HG02678 (cell line): ENCODE results near the gene SLC38A10.

Experiments
- ATAC-seq: cut with Tn5 transposase; IDR thresholded peaks from one replicate; pipeline ENCODE4 v1.9.1; 2021; ENCODE audit warnings: mild to moderate bottlenecking, moderate library complexity; ENCODE audit not compliant: unreplicated experiment

The SLC38A10 gene

DNA sequence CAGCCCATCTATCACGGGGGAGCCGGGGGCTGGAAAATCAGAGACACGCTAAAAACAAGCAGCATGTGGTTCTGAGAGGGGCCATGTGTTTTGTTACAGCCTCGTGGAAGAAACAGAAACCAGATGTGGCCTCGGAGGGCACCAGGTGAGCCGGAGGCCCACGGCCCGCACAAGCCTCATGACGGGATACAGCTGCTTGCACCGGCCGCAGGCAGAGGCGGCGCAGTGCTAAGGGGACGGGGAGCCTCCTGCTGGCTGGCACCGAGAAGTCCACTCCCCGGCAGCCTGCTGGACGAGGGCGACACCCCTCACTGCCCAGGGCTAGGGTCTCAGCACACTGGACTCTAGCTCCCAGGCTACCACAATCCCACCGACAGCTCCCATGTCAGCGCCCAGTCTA, 36.8 kb downstream of the SLC38A10 start:
- ATAC-seq: no peak

DNA sequence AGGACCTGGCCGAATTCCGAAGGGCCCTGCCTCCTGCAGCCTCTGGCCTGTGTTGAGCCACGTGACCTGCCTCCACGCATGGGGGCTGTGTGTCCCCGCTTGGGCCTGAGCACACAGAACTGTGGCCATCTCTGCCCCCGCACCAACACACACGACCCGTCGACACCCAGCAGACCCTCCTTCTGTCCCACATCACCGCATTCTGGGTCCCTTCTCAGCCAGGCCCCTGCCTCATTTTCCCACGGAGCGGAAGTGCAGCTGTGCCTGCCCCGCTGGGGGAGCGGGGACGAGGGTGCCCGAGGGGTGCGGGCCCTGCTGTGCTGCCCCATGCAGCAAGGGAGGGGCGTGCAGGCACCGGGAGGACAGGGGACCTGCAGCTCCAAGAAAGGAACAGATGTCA, 37.6 kb downstream of the SLC38A10 start:
- no peak for ATAC-seq

DNA sequence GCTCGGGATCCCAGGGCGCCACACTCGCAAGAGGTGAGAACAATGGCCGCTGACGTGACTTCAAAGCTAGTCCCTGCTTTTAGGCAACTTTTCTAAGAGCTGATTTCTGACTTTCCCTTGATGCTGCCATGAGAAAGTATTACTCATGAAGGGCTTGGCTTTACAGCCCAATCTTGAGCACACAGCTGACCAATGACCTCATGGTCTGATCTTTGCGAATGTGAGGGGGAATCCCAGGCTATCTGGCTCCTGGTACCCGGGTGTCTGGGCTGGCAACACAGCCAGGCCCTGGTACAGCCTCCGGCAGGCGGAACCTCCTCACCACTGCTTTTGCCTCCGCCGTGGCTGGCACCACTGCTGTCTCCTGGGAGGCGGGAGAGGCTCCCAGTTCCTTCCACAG, 38.5 kb downstream of the SLC38A10 start:
- no peak for ATAC-seq

DNA sequence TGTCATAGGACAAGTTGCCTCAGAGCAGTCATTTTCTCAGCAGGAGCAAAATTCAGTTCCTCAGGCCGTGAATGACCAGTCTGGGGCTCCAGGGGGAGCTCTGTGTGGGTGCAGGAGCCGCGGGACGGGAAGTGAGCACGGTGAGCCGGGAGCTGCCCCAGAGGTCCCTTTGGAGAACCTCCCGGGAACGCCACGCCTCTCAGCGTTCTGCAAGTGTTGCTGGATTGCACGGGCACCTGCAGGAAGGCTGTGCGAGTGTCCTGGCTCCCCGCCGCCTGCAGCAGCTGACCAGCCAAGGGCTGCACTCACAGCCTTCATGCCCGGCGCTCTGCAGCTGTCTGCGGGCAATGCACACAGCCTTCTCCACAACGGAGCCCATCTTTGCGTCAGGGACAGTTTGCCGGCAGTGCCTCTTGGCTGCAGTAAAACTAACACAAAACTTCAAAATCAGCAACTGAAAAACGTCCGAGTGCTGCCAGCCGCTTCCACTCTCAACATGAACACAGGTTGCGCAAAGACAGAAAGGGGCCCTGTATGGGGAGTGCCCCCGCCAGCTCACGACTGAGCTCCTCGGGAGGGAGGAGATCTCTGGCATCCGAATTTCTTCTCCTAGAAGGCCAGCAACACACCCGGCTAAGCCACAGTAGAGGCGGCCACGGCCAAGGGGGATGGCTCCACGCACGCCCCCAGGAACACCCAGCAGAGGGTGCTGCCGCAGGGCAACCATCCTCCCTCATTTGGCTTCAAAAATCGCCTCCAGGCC, 40.0 kb downstream of the SLC38A10 start:
- ATAC-seq: no peak

DNA sequence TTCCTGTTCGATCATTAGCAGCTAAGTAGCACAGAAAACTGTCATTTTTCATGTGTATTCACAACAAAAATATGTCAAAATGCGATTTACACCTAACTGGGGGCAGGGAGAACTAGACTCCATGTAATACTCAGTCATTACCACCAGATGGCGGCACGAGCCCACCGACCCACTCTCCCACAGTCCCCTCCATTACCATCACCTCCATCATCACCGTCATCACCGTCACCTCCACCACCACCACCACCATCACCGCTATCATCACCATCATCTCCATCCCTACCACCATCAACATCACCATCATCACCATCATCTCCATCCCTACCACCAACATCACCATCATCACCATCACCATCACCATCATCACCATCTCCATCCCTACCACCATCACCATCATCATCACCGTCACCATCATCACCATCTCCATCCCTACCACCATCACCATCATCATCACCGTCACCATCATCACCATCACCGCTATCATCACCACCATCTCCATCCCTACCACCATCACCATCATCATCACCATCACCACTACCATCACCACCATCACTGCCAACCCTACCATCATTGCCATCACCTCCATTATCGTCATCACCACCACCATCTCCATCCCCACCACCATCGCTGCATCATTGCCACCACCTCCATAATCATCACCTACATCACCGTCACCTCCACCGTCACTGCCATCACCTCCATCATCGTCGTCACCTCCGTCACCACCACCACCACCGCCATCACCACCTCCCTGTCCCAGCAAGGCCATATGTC, 41.6 kb downstream of the SLC38A10 start:
- no peak for ATAC-seq

DNA sequence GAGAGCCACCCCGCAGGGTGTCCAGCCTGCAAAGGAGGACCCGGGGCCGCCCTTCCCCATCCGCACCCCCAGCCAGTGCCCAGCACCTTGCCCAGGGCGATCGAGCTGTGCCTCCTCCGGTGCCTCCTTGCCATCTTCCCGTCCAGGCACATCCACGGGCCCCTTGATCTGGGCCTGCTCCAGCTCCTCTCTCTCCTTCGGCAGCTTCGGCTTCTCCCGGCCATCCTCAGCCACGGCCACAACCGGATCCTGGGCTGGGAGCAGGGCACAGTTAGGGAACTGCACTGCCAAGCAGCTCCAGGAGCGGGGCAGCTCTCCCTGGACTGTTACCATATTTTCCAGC, 42.1 kb downstream of the SLC38A10 start:
- no peak for ATAC-seq

DNA sequence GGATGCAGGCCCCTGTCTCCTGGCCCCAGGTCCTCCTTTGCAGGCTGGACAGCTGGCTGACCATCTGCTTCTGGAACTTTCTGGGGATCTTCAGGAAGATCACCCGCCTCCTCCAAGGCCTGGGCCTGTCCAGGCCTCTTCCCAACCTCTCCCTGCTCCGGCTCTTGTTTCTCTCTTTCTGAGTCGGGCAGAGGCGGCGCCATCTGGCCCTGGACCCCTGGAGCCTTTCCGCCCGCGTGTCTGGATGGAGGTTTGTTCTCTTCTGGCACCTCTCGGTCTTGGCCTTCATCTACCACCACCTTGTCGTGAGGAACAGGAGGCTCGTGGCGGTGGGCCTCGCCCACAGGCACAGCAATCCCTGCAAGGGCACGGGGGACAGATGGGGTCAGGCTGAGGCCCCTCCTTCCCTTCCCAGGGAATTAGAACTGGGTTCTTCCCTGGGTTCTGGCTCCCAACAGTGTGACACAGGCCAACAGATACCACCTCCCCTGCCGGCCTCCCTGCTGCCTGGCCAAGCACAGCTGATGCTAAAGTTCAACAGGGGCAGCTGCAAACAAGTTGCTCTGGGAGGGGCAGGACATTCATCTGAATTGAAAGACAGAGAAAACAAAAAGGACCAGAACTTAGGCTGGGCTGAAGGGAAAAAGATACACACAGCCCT, 42.7 kb downstream of the SLC38A10 start:
- no peak for ATAC-seq

DNA sequence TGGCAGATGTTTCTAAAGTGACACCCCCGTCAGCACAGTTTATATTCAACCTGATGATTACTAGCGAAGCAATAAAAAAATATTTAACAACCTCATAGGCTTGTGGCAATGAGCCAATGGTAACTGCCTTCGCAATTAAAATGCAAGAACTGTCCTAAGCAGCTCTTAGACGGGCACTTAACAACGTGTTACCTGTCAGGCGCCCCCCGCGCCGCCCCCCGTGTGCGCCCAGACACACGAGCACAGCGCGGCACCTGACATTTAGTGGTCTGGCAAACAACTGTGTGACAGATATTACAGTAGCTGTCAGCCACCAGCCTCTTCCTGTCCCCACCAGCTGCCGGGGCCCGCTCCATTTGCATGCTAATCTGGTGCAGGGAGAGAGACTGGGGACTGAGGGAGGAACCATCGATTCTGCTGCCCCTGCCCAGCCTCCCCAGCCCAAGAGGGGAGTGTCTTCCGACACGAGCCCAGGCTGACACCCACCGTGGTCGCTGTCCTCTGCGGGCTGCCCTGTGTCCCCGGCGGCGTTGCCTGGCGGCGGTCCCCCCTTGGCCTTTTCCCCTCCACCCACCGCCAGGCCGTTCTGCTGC, 43.3 kb downstream of the SLC38A10 start:
- ATAC-seq: no peak

DNA sequence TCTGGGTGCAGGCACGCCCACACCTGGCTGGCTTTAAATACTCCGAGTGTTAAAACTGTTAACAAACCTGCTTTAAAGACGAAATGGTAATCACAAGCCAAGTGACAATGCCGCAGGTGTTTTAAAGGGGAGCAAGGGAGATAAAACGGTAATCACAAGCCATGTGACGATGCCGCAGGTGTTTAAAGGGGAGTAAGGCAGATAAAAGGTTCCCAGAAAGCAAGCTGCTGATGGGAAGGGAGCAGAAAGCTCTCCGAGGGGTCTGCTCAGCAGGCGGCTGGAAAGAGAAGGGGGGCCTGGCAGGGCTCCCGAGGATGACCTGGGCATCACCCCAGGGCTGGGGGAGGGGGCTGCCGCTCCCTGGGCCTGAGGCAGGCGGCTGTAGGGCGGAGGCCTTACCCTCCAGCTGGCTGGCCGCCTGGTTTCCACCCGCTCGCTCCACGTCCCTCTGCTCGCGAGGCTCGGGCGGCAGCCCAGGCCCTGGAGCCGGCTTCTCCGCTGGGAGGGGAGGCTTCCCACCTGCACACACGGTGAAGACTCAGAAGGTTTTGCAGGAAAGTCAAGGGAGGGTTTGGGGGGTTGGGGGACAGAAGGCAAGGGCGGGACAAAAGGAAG, 43.9 kb downstream of the SLC38A10 start:
- ATAC-seq: no peak

DNA sequence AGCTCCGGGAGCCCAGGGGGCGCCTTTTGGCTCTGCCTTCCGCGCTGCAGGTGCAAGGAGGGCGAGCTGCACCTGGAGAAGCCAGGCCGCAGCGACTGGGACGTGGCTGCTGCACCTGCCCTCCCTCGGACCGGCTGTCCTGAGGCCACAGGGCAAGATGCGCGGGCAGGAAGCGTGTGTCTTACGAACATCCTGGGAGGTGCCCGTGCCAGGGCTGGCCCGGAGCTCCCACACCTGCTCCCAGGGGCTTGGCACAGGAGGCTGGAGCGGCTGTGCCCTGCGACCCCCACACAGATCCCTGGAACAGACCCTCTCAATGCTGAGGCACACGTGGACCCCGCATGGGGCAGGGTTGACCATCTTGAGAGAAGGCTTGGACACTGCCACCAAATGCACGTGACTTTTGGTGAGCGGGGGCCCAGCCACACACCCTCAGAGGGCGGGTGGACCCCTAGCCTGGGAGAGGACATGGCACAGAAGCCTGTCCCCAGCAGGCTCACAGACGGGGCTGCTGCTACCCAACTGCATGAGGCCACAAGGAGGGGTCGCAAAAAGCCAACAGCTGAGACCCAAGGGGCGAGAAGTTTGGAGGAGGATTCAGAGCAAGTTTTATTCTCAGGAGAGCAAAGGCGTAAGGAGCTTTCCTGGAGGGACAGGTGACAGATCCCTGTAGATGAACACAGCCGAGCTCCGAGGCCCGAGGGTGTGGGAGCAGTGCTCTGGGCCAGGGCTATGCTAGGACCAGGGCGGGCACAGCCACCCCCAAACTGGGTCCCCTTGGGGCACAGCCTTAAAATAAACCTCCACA, 44.6 kb downstream of the SLC38A10 start:
- ATAC-seq: no peak

DNA sequence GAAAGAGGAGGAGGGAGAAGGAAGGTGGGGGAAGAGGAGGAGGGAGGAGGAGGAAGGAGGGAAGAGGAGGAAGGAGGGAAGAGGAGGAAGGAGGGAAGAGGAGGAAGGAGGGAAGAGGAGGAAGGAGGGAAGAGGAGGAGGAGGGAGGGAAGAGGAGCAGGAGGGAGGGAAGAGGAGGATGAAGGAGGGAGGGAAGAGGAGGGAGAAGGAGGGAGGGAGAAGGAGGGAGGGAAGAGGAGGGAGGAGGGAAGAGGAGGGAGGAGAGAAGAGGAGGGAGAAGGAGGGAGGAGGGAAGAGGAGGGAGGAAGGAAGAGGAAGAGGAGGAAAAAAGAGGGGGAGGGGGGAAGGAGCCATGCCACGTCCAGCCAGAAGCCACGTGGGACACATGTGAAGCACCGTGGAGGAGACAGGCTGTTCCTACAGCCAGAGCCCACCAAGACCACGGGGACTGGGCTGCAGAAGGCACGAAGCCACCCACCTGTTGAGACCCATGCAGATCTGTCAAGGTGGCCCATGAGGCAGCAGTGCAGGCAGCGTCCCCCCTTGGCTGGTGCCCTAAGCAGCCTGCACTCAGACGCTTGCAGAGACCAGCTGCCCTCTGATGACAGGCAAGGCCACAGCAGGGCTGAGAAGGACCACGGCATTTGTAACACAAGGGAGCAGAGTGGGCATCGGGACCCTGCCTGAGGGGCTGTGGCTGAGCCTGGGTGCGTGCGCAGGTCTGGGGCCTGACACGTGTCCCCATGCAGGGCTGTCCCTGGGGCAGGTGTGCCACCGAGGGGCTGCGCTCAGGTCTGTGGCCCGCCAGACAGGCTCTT, 45.7 kb downstream of the SLC38A10 start:
- ATAC-seq: no peak

DNA sequence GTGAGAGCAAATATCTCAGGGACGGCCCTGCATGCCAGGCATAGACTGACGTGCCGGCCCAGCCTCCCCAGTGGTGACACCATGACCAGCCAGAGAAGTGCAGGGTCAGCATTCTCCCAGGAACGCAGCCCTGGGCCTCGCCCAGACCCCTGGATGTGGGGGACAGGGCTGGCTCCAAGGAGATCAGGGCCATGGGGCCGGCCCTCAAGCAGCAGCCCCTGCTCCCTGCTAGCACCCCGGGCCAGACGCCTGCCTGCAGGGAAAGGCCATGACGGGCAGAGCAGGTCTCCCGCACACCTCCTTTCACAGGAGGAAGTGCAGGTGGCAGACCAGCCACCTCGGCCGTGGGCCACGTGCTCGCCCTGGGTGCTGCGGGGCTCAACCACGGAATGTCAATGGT, 46.5 kb downstream of the SLC38A10 start:
- no peak for ATAC-seq

DNA sequence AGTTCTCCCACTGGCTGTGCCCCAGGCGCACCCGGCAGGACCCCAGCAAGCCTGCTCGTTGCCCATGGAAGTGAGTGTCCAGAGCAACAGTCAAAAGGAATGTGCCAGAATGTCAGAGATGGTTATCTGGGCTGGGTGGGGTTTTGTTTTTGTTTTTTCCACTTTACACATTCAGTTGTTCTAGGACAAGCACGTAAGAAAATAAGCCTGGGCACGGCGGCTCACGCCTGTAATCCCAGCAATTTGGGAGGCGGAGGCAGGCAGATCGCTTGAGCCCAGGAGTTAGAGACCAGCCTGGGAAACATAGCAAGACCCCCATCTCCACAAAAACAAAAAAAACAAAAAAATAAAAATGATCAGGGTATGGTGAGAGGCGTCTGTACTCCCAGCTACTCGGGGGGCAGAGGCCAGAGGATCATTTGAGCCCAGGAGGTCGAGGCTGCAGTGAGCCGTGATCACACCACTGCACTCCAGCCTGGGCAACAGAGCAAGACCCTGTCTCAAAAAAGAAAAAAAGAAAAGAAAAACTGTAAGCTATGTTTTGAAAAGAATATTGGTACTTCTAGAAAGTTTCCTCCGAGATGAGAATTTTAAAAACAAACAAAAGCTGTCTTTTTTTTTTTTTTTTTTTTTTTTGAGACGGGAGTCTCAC, 47.6 kb downstream of the SLC38A10 start:
- ATAC-seq: no peak

DNA sequence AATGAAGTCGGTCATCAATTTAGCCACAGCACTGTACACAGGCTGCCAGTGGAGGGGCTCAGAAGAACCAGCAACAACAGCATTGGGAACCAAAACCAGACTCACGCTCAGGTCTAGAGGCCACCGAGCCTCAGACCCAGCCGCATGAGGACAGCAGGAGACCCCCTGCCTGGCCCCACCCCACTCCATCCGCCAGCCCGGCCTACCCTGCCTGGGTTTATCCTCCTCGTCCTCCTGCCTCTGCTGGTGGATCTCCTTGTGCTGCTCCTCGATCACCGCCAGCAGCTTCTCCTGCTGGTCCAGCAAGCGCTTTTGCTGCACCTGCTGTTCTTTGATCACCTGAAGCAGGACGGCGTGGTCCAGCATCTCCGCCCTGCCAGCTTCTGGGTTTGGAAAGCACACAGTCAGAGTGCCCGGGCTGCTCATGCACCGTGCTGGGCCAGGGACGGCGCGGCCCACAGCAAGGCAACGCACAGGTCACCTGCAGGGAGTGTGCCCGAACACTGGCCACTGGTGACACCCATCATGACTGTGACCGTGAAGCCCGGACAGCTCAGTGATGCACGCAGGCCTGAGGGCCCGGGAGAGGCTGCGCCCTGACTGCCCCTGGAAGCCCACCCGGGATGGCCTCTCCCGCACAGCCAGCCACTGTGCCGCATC, 48.3 kb downstream of the SLC38A10 start:
- no peak for ATAC-seq

DNA sequence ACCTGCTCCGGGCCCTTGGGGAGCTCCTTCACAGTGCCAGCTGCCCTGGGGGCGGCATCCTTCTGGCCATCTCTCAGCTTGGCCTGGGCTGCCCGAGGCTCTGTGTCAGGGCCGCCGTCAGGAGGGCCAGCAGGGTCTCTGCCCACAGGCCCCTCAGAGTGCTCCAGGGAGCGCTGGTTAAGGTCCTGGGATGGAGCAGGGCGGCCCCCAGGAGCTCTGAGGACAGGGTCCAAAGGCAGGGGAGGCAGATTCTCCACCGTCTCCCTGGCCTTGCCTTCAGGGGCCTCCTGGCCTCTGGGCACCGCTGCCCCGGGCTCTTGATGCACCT, 48.8 kb downstream of the SLC38A10 start:
- ATAC-seq: no peak

DNA sequence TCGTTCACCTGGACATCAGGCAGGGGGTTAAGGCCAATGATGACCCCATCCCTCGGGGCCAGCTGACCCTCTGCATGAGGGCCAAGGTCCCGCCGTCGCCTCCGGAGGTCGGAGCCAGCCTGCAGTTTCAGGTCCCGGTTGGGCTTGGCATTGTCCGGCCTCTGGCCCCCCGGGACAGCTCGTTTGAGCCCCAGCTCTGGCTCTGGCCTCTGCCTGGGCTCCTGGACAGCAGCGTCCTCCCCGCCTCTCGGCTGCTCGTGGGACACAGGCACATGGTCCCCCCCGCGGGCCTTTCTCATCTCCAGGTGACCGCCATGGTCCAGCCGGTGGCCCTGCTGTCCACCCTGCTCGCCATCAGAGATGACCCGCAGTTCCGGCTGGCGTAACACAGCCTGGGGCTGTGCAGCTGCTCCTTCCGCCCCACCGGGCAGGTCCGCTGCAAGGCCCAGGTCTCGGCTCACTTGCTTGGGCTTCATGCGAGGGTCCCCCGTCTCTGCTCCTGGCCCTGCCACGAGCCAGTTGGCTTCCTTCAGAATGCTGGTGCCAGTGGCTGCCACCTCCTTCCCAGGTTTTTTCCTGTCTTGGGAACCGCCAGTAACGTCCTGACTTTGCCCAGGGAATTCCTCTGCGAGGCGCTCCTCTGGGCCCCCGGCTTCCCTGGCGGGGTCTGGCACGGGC, 49.3 kb downstream of the SLC38A10 start:
- ATAC-seq: no peak

DNA sequence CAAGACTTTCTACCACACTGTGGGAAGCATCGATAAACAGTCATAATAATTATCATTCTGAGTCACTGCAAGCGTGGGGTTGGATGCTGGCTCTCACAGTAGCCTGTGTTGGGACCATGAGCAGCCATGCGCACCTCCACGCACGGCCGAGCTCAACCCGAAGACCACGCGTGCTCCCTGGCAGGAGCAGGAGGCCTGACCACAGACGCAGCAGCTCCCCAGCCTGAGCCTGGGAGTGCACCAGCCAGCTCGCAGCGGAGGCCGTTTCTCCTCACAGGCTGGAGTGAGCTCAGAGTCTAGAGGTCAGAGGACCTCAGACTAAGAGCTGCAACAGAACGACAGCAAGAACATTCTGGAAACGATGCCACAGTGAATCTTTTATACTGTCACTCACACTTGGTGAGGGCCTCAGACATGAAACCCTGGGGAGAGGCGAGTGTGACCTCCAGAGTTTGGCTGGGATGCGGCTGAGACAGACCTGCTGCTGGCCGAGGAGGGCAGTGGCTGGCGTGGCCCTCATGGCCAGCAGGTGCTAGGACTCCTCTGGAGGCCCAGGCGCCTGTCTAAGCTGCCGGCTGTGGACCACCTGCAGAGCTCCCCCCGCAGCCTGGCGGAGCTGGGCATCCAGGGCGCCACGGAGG, 50.0 kb downstream of the SLC38A10 start:
- no peak for ATAC-seq
